ENCODE data around the gene PASK.

Gene PASK

GRCh38 chr2:241084856-241085444 lies 64.3 kb downstream of the PASK start:
- DNase-seq (ENCODE audit: extremely low read depth in 1 of 2, low read depth in 1 of 2) = no peak

GRCh38 chr2:241083091-241083415 lies 66.2 kb downstream of the PASK start:
- DNase-seq (ENCODE audit: extremely low read depth in 1 of 2, low read depth in 1 of 2) = no peak

- DNase-seq (ENCODE audit: extremely low read depth in 1 of 2, low read depth in 1 of 2) = no peak
Measured at GRCh38 chr2:241082341-241083090, 66.8 kb downstream of the PASK start.

- no peak for DNase-seq (ENCODE audit: extremely low read depth in 1 of 2, low read depth in 1 of 2)
Measured at GRCh38 chr2:241081643-241082340, 67.5 kb downstream of the PASK start.

- DNase-seq (ENCODE audit: extremely low read depth in 1 of 2, low read depth in 1 of 2) = no peak
Measured at GRCh38 chr2:241081190-241081642, 68.1 kb downstream of the PASK start.

GRCh38 chr2:241080405-241081189 lies 68.7 kb downstream of the PASK start:
- DNase-seq (ENCODE audit: extremely low read depth in 1 of 2, low read depth in 1 of 2) = no peak

GRCh38 chr2:241074901-241075540 lies 74.3 kb downstream of the PASK start:
- DNase-seq (ENCODE audit: extremely low read depth in 1 of 2, low read depth in 1 of 2) = no peak

GRCh38 chr2:241074065-241074818 lies 75.0 kb downstream of the PASK start:
- DNase-seq (ENCODE audit: extremely low read depth in 1 of 2, low read depth in 1 of 2) = no peak

GRCh38 chr2:241073166-241074064 lies 75.9 kb downstream of the PASK start:
- no peak for DNase-seq (ENCODE audit: extremely low read depth in 1 of 2, low read depth in 1 of 2)

GRCh38 chr2:241072553-241073165 lies 76.6 kb downstream of the PASK start:
- no peak for DNase-seq (ENCODE audit: extremely low read depth in 1 of 2, low read depth in 1 of 2)

- DNase-seq (ENCODE audit: extremely low read depth in 1 of 2, low read depth in 1 of 2) = no peak
Measured at GRCh38 chr2:241072151-241072550, 77.1 kb downstream of the PASK start.

- no peak for DNase-seq (ENCODE audit: extremely low read depth in 1 of 2, low read depth in 1 of 2)
Measured at GRCh38 chr2:241071677-241072111, 77.6 kb downstream of the PASK start.

- no peak for DNase-seq (ENCODE audit: extremely low read depth in 1 of 2, low read depth in 1 of 2)
Measured at GRCh38 chr2:241070811-241071676, 78.2 kb downstream of the PASK start.

GRCh38 chr2:241070361-241070760 lies 78.9 kb downstream of the PASK start:
- DNase-seq (ENCODE audit: extremely low read depth in 1 of 2, low read depth in 1 of 2) = no peak

GRCh38 chr2:241069821-241070281 lies 79.4 kb downstream of the PASK start:
- DNase-seq (ENCODE audit: extremely low read depth in 1 of 2, low read depth in 1 of 2) = no peak

GRCh38 chr2:241068942-241069810 lies 80.1 kb downstream of the PASK start:
- no peak for DNase-seq (ENCODE audit: extremely low read depth in 1 of 2, low read depth in 1 of 2)

All from activated CD8-positive, alpha-beta memory T cell treated with anti-CD3 and anti-CD28 coated beads for 1 hour (primary cell).